HG02759 (cell line): Measurements from ENCODE around the gene AP3S2.

ENCODE experiments used
- ATAC-seq: cut with Tn5 transposase; IDR thresholded peaks from one replicate; pipeline ENCODE4 v1.9.1; 2021; ENCODE audit warnings: mild to moderate bottlenecking, moderate library complexity; ENCODE audit not compliant: unreplicated experiment

AP3S2 gene

DNA sequence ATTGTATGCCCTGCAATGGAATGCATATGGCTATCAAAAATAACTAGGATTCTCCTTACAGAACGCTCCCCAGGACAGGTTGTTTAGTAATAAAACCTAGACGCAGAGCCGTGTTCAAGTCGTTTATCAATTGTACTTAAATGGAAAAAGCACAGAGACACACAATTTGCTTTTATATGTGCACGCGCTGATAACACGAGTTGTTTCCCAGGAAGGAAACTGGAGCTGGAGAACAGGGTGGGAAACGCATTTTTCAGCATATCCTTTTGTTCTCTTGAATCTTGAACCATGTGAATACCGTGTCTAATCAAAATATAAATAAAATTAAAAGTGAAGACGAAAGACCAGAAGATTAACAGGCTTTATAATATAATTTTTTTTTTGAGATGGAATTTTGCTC, 75.5 kb downstream of the AP3S2 start:
- ATAC-seq = no peak

DNA sequence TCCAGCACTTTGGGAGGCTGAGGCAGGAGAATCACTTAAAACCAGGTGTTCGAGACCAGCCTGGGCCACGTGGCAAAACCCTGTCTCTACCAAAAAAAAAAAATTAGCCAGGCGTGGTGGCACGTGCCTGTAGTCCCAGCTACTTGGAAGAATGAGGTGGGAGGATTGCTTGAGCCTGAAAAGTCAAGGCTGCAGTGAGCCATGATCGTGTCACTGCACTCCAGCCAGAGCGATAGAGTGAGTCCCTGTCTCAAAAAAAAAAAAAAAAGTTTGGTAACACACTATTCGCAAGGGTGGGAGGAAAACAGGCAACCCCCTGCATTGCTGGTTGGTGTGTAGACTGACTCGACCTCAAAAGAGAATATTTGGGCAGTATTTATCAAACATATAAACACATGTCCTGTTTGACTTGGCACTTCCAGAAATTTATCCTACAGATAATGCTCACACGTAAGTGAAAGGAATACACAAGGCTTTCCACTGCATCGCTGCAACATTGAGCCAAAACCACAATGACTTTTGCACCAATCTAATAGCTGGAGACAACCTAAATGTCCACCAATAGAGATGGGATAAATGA, 76.0 kb downstream of the AP3S2 start:
- ATAC-seq = no peak

DNA sequence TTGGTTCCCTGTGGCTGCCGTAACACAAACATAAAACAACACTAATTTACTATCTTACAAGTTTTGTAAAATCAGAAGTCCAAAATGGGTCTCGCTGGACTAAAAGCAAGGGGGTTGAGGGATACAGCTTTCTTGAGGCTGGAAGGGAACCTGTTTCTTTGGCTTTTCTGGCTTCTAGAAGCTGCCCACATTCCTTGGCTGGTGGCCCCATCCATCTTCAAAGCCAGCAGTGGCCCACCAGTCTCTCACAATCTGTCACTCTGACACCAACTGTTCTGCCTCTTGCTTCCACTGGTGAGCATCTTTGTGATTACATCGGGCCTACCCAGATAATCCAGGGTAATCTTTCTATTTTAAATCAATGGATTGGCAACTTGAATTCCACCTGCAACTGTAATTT, 78.0 kb downstream of the AP3S2 start:
- ATAC-seq = no peak

DNA sequence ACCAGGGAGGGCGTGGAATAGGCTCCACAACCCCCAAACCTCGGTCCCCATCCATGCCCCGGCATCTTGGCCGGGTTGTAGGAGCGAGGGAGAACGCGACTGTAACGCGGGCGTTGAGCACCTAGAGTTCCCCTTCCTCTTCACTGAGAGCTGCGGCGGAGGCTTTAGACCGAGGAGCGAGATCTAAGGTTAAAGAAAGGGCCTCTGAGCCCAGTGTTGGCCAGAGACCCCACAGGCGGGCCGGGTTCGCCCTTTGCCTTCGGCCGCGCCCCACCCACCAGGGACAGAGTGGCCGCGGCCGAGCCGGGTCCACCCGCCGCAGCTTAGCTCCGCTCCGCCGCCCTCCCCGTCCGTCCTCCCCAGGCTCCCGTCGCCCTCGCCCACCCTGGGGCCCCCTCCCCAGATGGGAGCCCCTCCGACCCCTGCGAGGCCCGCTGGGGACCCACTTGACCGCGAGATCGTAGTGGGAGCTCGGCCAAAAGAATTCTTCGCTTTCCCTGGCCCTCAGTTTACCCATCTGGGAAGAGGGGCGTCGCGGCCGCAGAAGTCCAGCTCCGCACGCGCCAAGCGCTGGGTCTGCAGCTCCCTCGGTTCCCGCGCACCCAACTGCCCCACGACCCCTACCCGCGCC, 79.6 kb downstream of the AP3S2 start:
- no peak for ATAC-seq

DNA sequence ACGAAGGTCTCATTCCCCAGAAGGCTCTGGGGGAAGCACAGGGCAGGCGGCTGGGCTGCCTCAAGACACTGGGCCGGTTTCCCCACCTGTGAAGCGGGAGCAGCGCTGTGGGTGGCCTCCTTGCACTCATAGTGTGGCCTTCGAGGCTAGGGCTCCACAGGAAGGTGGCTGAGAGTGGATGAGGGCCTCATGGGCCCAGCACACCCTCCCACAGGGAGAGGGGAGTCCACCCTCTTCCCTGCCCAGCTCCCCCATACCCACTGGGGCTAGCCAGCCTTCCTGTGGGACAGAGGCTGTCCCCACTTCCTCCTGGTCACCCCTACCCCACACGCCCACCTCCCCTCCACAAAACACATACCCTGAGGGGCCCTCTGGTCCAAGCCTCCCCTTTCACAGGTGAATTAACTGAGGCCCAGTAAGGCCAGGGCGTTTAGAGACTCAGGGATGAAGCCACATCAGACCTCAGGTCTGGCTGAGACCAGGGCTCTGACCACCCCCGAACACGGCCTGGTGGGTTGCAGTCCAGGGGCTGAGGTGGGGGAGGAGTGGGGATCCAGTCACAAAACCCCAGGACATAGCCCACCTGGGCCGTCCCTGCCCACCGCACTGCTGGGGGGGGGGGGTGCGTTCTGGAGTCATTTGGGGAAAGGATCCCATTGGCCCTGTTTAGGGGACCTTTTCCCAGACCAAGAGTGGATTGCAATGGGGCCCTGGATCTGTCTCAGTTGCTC, 80.2 kb downstream of the AP3S2 start:
- ATAC-seq = no peak

DNA sequence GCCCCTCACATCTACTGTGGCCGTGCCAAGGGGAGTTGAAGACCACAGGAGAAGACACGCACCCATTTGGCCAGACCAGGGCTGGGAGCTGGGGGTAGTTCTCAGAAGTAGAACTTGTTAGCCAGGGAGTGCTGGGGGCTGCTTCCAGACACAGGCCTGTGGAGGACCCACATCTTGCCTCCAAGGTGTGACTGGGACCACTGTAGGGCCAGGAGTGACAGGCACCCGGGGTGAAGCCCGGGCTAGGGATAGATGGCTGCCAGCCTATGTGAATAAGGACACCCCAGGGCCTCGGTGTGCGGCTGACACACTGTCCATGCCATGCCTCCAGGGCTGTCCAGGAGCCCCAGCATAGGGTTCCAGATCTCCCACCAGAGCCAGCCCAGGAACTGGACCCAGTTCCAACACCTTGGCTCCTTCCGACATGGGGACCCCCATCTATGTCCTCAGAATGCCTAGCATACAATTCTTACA, 80.9 kb downstream of the AP3S2 start:
- no peak for ATAC-seq

DNA sequence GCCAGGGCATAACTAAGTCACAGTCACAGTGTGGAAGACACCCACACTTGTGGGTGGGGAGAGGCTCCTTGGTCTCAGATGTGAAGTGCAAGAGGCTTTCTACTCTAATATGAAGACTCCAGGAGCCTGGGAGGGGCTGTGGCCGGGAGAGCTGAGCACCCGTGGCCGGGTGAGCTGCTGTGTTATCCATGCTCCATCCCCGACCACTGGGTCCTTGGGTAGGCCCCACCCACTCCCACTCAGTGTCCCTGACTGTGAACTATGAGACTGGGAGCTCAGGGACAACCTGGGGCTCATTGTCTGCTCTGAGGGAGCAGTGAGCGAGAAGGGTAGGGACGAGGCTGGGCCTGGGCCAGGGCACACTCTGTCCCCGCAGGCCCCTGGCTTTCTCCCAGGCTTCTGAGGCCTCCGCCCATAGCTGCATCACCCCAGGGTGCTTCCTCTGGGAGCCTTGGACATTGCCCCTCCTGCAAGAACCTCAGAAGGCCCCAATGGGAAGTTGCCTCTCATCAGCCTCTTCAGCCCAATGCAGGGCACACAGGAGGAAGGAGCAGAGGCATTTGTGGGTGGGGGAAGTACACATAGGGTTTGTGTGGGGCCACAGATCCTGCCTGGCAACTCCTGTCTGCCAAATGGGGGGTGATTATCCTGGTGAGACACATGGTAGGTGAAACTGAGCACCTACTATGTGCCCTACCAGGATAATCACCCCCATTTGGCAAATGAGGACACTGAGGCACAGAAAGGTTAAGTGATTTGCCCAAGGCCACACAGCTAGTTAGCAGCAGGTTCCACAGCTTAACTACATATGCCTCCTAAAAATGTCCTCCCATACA, 81.6 kb downstream of the AP3S2 start:
- ATAC-seq = no peak

DNA sequence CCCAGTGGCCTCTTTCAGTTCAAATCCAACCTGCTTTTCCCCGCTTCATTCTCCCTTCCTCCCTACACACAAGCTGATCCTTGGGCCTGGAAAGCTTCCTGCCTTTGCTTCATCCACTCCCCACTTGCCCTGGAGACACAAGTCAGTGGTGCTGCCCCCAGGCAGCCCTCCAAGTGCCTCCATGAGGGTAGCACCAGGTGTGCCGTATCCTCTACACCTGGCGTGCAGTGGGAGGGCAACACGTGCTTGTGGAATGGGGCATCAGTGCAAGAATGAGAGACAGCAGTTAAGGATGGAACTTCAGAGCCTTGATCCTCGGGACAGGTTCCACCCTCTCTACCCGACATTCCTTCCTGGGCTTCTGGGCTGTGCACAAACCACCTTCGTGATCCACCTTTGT, 83.0 kb downstream of the AP3S2 start:
- ATAC-seq = no peak

DNA sequence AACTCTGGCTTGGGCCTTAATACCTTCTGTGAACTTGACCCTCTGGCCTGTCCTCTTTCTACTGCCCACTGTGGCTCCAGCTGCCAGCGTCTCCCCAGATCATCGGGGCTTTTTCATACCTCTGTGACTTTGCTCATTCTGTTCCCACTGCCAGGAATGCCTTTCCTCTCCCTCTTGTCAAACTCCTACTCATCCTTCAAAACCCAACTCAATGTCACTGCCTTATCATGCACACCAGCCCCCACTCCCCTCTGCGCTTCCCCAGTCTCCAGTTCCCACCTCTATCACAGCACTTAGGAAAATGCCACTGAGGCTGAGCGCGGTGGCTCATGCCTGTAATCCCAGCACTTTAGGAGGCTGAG, 84.0 kb downstream of the AP3S2 start:
- no peak for ATAC-seq

DNA sequence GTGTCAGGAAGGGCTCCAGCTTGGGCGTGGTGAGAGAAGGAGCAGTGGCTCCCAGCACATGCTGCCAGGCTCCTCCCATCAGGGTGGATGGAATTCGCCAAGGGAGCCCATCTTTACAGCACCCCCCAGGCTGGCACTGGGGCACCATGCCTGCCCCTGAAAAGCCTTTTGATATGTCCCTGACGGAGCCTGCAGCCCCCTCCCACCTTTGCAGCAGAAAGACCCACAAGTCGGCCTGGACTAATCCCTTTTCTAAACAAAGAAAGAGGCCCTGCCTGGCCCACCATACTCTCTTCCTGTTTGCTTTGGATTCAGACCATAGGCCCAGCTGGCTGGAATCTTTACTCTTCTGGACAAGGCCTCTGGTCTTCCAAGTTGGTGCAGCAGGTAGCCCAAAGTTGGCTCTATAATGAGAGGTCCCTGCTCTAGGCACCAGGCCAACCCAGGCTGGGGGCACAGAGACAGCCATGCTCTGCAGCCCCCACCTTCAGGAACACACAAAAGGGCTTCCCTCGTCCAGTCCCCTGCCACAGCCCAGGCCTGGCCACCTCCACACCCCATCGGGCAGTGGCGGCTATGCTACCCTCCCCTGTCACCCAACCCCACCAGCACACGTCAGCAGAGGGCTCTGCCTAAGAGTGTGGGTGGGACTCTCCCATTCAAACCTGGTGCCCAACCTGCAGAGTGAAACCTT, 84.6 kb downstream of the AP3S2 start:
- no peak for ATAC-seq

DNA sequence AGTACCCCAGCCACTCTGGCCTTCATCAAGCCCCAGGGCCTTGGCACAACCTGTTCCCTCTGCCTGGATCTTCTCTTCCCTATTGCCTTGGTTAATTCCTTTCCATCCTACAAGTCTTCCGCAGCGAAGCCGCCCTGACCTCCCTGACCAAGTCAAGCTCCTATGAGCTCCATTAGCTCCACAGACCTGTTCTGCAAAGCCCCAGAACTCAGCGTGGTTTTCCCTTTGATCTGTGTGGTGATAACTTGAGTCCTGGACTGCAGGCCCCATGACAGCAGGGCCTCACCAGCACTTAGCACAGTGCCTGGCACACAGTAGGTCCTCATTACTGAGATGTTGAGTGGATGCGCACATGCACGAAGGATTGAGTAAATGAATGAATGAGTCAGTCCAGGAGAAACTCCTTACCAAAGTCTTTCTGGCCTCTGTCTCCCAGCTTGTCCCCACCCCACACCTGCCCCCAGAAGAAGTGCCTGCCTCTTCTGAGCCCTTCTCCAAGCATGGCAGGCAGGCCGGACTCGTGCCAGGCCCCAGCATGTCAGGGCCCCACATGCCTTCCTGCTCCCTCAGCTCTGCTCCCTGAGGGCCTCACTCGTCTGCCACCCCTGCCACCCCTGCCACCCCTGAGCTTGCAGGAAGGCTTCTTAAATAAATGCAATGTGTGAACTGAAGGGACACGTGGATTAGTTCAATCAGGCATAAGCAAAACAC, 85.5 kb downstream of the AP3S2 start:
- no peak for ATAC-seq

DNA sequence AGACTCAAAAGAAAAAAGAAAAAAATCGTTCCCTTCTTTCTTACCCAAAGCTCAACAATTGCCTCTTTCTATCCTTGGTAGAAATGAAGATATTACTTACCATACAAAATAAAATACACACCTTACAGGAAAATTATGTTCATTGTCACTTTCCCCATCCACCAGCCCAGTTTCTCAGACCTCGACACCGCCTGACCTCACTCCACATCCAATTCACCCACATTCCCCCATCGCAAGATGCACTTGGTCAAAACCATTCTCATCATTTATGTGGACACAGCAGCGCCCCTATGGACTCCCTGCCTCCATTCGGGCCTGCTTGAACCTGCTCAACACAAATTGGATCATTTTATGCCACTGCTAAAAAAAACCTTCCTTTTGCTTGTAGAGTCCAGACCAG, 86.1 kb downstream of the AP3S2 start:
- no peak for ATAC-seq

DNA sequence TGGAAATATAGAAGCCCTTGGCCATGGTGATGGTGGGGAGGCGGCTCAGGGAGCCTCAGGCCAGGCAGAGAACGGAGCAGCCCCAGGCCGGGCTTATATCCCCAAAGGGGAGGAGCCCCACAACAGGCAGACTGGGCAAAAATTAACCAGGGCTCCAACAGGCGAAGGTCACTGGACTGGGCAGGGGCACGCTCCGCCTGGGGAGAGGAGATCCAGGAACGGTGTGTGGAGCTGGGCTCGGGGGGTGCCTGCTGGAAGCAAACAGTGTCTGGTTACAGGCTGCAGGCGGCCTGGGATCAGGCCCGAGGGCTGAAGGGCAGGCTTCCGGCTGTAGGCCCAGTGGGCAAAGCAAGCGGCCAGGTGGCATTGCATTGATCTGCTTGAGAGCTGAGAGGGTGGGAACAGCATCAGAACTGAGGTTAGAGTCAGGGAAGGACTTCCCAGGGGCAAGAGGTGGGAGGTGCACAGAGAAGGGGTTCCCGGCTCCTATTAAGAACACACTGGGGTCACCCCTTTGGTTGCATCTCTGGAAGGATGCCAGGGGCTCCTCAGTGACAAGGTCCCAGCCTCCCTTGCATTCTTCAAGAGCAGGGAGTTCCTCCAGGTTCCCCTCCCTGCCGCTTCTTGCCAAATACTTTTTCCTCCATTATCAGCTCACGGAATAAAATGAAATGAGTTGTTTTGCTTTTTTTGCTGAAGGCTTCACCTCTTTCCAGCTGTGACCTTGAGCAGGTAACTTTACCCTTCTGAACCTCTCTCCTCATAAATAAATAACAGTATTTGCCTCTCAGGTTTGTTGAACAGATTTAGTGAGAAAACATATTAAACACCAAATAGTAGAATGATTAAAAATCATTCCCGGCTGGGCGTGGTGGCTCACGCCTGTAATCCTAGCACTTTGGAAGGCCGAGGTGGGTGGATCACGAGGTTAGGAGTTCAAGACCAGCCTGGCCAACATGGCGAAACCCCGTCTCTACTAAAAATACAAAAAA, 86.9 kb downstream of the AP3S2 start:
- no peak for ATAC-seq

DNA sequence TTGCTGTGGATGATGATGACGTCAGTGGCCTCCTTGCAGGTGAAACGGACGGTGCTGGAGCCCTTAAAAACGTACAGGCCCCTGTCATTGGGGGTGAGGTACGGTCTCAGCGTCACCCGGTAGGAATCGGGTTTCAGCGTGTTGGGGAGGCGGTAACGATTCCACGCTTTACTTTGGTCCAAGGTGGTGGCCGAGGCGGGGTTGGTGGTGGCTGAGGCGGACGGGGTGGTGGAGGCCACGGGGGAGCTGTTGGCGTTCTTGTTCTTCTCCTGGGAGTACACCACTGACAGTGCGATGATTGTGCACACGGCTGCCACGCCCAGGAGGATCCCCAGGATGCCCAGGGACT, 87.6 kb downstream of the AP3S2 start:
- no peak for ATAC-seq

DNA sequence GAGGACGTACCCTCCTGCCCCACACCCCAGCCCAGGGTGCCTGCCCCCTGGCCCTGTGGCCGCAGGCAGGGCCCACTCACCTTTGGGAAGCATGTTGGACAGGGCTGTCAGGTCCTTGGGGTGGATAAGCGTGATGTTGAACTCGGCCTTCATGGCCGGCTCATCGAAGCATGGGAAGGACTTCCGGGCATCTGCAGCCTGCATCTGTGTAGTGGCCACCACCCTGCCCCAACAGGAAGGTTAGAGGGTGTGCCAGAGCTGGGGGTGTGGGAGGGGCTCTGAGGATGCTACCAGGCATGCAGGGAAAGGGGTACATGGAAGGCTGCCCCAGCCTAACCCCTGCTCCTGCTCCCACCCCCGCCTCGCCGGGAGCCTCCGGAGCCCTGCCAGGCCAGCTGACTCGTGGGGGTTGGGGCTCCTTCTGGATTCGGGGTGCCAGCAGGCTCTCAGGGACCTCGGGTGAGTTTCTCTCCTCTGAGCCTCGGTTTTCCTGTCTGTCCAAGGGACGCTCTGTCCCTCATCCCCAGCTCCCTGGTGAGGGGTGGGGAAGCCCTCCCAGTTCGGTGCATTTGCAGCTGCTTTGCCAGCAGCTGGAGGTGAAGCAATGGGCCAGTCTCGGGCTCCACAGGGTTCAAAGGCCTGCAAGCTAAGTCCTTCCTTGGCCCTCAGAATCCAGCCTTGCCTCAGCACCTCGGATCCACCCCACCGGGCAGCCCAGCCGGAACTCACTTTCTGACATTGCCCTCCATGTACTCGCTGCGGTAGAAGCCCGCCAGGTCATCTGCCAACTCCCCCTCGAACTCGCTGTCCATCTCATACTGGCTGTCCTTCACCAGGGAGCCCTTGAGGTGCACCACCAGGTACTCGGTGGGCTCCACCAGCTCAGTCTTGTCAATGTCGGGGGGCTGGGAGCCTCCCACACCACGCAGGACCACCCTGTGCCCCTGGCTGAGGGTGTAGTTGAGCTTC, 88.3 kb downstream of the AP3S2 start:
- no peak for ATAC-seq

DNA sequence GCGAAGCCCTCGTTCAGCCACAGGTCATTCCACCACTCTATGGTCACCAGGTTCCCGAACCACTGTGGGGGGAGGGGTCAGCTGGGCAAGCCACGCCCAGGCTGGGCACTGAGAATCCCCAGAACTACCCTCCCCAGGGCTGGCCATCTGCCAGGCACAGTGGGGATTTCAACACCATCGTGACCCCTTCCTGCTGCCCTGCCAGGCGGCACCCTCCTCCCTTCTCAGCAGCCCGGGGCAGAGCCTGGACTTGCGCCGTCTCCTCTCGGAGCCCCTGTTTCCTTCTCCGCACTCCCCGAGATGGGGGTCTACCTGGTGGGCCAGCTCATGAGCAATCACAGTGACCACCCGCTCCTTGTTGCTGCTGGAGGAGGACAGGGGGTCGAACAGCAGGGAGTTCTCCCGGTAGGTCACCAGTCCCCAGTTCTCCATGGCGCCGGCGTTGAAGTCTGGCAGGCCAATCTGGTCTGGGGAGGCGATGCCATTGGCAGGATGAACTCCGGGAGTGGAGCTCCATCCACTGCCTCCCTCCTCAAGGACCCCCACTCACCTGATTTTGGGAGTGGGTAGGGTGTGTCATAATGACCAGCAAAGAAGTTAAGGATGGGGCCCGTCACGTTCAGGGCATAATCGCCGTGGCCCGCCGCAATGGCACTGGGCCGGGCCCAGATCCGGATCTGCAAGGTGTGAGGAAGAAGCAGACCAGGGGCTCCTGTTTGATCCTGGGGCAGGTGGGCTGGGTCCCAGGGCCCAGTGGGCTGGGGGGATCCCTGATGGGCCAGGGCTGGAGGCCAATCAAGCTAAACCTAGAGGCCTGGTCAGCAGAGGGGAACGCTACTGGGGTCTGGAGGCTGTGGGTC, 89.6 kb downstream of the AP3S2 start:
- no peak for ATAC-seq
